ENCODE measurements around the gene SDC1. TPM values are rescaled to one million over a fixed set of nuclear protein-coding genes. Genes with fewer than 3 reads are reported as not detected.

SDC1 gene
- polyA plus RNA-seq, 5 donors: 75.8 to 176 (median 115) TPM

DNA sequence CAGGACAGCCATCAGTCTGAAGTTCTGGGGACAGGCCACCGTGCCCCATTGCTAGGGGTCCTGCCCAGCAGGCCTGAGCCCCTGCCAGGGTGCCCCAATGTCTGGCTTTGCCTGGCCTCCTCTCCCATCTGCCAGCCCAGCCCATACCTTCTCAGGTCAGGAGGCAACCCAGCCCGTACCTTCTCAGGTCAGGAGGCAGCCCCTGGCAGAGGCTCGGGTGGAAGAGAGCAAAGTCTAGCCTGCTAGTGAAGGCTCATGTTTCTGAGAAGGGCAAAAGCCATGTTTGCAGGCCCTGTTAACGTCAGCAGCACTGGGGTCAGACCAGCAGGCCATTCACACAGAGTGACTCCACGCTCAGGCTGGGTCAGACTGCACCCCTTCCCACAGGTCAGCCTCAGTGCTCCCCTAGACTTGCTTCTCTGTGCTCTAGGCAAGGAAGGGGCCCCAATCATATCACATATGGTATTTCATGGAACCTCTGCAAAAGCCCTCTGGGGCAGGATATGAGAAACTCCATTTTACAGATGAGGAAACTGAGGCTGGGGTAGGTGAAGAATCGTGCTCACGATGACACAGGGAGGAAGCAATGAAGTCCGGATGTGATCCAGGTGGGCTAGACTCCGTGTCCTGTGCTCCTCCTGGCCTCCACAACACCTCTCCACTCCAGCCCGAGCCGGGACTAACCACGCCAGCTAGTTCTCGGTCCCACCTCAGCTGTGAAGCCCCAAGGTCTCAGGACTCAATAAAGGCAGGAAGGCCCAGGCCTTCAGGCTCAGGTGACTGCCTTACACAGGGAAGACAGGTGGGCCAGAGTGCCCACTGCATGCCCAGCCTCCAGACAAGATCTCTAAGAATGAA, 9.5 kb downstream of the SDC1 start:
- no peak for DNase-seq

DNA sequence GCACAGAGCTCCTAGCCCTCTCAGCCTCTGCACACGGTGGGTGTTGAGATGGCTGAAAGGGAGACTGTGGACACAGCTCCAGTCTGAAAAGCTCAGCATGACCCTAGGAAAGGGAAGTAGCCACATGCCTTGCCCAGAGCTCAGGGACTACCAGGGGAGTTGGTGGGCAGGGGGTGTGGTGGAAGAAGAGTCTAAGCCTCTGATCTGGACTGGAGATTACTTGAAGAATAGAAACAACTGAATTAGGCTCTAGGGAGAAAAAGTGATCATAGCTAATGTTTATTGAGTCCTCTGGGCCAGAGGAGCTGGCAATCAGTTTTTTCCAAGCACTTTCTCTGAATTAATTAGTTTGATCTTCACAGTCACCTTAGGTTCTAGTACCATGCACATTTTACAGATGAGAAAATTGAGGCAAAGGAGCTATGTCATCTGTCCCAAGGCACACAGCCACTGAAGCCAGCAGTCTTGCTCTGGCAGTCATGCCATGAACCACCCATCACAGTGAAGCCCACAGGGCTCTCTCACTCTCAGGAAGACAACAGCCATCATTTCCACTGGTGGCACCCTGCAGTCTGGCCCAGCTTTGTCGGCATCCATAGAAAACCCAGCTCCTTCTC, 10.3 kb downstream of the SDC1 start:
- no peak for DNase-seq

DNA sequence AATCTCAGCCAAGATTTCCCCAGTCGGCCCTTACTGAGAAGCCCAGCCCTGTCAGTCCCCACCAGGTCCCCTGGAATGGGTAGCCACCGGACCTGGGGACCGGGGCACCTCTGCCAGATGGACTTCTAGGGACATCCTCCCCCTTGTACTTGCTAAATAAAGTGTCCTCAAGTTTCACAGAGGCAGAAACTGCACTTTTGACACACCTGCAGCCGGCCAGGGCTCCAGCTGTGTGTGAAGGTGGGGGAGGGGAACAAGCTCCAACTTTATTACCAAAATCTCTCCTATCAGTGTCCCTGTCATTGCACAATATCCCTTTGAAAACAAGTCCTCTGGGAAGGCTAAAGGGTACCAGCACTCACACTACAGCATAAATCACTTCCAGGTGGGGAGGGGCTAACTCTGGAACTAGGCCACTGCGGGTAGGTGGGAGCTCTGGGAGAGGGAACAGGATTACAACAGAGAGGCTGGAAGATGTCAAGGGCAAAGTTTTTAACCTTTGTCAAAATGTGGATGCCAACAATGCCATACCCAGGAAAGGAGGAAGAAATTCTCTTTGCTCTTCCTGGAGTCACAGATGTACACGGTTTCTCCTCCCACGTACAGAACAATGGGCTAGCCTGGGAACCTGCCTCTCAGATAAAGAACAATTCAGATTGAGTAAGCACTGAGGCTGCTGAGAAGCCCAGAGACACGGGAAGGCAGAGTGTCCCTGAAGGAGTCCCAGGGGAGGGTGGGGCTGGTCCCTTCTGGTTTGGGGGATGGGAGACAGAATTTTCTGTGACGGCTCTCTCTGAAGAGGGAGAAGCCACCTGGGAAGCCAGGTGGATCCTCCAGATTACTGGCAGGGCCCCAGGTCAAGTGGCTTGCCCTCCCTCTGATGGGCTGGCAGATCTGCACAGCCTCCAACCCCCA, 11.0 kb downstream of the SDC1 start:
- DNase-seq: no peak

DNA sequence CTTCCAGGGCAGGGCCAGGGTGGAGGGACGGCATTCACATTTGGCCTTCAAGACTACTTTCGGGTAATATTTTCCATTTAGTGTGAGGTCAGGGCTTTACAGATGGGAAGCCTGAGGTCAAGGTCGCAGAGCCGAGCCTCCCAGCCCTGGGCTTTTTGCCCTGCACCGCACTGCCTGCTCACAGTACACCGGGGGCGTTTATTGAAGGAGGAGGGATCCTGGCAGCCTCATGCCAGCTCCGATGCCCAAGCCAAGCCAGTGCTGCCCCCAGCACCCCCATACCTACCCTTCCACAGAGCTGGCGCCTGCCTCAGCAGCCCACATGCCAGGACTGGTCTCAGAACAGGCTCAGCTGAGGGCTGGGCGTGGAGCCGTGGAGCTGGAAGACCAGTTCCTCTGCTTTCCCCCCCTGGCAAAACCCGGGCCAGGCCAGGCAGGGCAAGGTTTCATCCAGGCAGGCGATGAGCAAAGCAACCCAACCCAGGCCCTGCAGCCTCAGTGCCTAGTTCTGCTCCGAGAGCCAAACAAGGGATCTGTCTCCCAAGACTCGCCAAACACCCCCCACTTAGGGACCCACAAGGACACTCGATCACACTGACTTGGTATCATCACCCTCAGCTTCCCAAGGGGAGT, 11.9 kb downstream of the SDC1 start:
- no peak for DNase-seq

DNA sequence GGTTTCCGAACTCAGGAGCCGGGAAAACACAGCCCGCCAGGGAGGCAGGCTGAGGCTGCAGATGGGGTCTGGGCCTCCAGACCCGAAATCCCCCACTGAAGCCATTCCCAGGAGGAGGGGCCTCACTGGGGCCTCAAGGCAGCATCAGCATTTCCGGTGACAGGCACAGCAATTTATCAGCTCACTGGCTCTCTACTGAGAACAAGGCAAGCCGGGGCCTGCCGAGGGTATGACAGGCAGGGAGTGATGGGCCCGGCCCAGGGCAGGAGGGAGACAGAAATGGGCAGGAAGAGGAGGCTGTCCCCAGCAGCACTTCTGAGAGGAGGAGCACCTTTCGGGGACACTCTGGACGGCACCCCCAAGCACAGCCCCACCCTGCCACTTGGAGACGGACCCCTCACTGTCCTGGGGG, 12.5 kb downstream of the SDC1 start:
- no peak for DNase-seq

DNA sequence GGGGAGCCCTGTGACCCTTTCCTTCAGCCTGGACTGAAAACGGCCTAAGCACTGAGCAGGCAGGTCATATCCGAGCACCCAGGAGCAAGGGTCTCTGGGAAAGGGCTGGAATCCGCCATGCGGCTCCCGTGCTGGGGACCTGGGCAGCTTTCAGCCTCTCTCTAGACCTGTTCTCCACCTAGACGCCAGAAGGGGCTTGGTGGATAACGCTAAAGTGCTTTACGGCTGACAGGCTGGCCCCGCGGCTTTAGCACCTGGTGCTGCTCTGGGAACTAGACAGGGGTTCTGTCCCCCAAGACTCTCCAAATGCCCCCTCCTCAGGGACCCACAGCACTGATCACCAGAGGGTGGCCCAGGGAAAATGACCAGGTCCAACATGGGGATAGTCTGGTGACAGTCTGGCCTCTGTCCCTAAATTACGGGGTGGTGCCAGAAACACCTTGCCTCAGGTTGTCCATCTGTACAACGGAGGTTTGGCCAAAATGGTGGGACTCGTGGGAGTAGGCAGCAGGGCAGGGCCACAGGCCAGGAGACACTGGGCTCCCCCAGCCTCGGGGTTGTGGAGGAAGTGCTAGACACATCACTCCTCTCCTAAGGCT, 13.0 kb downstream of the SDC1 start:
- no peak for DNase-seq

DNA sequence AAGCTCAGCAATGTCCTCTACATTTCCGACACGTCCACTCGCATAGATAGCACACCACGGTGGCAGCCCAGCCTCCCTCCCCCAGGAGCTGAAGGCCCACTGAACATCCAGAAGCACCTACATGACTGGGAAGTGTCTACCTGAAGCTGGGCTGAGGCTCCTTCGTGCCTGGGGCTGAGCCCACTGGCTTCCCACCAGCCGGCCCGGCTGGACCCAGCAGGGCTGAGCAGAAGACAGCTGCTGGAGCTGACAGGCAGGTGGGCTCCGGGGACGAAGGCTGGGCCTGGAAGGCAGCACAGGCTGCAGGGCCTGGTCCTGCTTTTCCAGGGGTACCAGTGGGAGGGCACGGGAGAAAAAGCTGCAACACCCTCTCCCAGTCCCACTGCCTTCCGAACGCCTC, 13.5 kb downstream of the SDC1 start:
- no peak for DNase-seq

DNA sequence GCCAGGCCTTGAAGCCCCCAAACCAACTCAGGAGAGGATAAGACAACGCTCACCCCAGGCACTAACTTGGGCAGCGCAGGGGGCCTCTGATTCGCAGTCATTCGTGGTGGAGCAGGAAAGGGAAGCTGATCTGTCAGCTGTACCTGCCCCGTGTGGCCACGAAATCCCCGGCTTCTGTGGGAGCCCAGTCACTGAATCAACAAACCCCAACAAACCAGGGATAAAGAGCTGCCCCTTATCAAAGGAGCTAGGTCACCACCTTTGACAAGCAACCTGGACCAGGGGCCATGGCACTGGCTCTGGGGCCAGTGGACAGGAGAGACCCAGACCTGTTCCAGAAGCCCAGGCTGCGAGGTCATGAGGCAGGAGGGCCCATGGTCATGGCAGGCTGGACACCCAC, 14.5 kb downstream of the SDC1 start:
- DNase-seq: no peak

DNA sequence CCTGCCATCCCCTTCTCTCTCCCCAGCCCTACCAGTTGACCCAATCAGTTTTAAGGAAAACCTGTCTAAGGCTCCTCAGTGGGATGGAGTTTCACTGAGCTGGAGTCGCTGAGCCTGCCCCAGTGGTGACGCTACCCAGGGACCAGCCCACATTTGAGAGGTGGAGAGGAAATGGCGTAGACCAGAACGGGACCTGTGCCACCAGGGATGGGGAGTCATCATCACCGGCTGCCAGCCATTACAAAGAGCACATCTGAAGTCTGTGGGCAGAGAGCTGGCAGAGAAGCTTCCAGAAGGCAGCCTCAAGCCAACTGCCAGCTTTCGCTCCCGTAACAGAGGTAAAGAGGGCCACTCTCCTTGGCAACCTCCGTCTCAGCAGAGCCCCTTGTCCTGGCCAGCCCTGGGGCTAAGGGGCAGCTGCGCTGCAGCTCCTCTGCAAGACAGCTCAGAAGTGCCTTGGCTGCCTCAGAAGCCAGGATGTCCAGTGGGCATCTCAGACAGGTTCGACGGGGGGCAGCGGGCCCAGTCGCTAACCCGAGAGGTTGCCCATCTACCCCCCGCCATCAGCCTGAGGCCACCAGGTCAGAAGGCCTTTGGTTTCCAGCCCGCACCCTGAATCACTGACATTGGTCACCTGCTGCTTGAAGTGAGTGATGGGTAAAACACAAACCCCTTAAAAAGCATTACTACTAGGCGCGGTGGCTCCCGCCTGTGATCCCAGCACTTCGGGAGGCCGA, 15.4 kb downstream of the SDC1 start:
- no peak for DNase-seq

DNA sequence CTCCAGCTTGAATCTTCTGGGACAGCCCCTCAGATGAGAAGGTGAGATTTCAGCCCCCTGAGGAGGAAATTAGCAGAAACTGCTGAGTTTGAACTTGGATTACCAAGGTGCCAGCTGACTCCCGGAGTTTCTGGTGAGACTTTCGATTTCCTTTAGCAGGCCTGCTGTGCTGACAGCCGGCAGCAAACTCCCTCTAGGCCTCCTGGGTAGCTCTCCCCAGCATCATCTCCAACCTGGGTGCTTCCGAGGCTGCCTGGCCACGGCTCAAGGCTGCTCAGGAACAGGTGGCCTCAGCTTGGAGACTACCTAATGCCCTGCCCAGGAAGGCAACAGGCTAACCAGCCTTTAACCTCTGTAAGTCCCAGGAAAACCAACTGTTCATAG, 16.5 kb downstream of the SDC1 start:
- DNase-seq: no peak

DNA sequence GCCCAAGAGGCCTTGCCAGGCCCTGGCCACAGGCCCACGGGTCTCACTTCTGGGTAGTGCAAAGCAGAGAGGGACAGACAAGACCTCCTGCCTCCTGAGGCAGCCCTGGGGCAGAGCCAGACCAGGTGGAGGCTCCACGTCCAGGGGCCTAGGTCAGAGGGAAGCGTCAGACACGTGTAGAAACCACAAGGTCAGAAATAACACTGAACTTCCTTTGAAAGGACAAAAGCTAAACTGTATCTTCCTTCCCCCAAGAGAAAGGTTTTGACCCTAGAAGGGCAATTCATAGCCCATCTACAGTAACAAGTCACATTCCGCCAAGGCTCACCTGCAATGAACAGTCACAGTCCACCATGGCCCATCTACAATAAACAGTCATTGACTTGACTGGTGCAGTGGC, 17.9 kb downstream of the SDC1 start:
- no peak for DNase-seq

DNA sequence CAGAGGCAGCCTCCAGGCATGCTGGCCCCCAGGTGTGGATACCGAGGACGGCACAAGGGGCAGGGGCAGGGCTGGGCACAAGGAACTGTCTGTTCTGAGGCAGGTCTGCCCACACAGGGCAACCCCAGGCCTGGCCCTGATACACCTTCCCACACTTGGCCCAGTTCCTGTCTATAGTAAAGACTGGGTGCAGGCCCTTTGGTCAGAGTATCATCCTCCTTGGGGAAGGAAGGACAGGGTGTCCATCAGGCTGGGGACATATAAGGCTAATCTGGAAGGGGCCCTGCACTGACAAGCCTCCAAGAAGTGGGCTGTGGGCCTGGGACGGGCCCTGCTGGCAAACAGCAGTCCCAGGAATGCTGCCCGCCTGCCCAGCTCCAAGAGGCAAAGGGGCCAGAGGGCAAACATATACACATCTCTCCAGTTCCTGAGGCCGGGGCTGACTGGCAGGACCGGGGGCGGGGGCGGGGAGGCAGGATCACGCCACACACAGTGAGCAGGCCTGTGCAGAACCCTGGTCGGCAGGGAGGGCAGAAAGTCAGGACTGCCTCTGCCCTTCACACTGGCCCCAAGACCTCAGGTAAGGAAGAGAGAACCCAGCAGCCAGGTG, 18.9 kb downstream of the SDC1 start:
- DNase-seq: no peak

DNA sequence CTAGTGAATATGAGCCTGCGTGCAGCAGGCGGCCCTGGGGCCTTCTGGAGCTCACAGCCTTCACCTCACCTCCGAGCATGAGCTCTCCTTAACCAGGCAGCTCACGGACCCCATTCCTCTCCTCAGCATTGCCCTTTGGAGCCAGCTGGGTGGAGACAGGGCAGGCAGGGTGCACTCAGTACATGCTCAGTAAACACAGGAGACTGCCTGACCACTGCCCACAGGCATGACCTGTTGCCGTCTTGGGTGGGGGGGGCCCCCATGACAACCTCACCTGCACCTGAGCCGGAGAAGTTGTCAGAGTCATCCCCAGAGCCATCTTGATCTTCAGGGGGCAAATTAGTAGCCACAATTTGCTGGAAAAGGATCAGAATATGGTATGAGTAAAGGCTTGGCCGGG, 19.9 kb downstream of the SDC1 start:
- DNase-seq: no peak

DNA sequence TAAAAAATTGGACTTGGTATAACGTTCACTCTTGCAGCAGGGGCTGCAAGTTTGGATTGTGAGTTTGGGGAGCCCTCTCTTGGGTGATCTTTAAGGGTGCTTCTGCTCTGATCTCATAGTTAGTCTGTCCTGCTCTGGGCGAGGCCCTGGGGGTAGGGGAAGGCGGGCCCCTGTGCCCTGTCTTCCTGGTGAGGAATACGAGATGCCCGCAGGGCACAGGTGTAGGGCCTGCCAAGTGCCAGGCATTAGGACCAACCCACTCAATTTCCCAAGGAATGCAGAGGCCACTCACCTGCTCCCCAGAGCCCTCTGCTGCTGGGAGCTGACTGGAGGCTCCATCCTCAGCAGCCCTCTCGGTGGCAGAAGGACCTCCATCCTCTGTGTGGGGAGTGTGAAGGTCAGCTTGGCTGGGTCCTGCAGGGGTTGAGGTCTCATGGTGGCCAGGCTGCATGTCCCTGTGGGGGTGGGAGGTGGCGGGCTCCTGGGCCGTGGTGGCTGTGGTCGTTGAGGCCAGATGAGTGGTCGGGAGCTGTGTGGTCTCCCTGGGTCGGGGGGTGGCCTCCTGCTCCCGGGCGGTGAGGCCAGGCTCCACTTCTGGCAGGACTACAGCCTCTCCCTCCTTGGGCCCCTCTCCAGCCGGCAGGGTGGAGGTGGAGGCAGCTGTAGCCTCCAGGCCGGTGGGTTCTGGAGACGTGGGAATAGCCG, 21.3 kb downstream of the SDC1 start:
- no peak for DNase-seq

DNA sequence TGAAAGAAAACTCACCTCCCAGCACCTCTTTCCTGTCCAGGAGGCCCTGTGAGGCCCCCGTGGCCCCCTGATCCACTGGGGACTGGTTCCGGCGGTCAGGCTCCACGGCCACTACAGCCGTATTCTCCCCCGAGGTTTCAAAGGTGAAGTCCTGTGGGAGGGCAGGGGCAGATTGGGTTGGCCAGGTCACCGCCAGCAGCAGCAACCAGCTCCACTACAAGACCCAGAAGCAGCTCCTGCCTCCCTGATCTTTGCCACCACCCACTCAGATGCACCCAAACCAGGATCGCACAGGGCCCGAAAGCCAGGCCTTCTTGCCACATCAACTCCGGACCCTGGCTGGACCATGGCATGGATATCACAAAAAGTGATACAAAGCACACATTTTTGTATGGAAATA, 21.9 kb downstream of the SDC1 start:
- no peak for DNase-seq

DNA sequence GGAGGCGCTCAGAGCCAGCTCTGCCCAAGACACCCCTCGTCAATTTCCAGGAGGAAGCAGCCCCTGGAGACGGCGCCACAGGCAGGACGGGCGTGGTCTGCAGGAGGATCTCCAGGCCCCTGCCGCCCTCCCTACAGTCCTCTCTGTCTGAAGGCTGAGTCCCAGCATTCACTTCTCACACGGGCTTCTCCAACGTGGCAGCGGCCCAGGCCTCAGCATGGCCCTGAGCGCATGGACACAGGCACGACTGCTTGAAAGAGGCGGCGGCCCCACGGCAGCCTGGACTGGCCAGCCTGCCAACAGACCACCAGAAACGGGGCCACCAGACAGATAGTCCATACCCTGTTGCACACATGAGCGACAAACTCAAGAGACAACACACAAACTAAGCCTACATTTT, 23.3 kb downstream of the SDC1 start:
- DNase-seq: no peak

DNA sequence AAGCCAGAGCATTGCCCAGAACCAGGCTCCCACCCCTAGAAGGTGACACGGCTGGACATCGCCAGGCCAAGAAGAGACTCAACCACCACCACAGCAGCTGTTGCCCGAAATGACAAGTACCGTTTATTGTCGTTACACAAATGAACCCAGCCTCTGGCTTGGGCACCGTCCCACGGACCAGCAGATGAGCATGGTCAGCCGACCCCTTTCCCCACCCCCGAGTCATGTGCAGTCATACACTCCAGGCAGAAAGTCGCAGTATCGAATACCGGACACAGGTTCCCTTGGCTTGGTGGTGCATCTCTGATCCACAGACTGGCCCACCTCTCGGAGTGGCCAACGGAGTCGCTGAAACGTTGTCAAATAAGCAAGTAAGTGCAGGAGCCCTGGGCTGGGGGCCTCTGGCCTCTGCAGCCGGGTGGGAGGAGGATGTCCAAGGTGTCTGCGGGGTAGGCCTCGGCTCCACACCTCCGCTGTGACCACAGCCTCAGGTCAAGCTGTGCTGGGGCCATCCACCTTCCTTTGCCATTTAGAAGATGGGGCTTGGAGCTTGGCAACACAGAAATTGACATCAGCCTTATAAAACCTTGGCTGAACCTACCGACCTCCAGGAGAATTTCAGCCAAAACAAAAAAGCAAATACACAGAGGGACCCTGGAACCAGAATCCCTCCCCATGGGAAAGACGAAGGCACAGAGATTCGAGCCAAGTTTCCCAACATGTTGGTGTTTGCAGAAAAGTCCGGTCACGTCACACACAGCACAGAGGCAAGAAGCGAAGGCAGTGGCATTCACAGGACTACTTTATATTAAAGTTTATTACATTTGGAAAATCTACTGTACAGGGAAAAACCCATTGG, 24.0 kb downstream of the SDC1 start:
- no peak for DNase-seq

DNA sequence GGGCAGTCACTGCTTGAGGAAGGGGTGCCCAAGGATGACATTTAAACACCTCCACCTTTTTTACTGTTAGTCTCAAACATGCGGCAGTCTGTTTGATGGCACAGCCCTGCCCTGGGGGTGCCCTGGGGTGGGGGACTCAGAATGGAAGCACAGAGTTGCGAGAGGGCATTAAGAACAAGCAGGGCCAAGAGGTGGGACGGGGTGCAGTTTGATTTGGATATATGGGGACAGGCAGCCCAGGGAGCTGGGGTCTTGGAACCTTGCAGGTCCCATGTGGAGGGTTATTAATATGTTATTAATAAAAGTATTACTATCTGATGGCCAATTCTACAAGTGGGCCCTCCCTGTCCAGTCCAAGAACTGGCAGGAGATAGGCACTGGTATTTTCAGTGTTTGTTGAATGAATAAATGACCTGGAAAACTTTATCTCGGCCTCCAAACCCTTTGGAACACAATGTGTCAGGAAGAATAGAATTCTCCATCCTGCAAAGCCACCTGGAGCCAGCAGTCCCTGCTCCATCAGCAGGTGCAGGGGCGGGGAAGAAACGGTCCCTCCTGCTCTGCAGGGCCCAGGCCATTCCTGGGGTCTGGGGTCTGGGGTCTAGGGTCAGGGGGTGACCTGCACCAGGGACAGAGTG, 25.2 kb downstream of the SDC1 start:
- DNase-seq: no peak

Measured in right lung (tissue), 5 donors.